PC-3 (cell line): ENCODE results near the gene OLFML2B. TPM values are rescaled to one million over a fixed set of nuclear protein-coding genes. Genes with fewer than 3 reads are reported as not detected.

Source experiments
- ATAC-seq: fragments of 200-7000 bp; cut with Tn5 transposase; 2 replicates; pipeline ENCODE4 v1.9.1; 2020; ENCODE audit warnings: mild to moderate bottlenecking, moderate library complexity
- BruUV-seq: library from RNA; stranded (reverse); fragments of 400-500 nt; replicated peaks from 2 replicates; lab custom pipeline; 2021; lab: Mats Ljungman, UMichigan
- CTCF ChIA-PET: fragments of 300-600 bp; sonication (Branson Sonifier 250); formaldehyde crosslinking; loops from one replicate; lab custom pipeline; 2022; ENCODE audit warnings: antibody characterized with exemption; lab: Charles Lee
- POLR2A ChIA-PET: fragments of 300-600 bp; sonication (Branson Sonifier 250); formaldehyde crosslinking; loops from one replicate; lab custom pipeline; 2022; ENCODE audit warnings: antibody characterized with exemption; ENCODE audit not compliant: unreplicated experiment; lab: Charles Lee
- DNase-seq: peaks from one replicate; pipeline ENCODE4 v3.0.0-alpha.2; 2015
- H2AFZ ChIP-seq: fragments of 300-600 bp; sonication (generic); 2 replicates; pipeline ENCODE4 v1.6.0; 2016; ENCODE audit warnings: antibody characterized with exemption, low read length
- H3F3A ChIP-seq: fragments of 300-600 bp; sonication (generic); one replicate; pipeline ENCODE4 v1.6.0; 2017; ENCODE audit warnings: antibody characterized with exemption, low read length, control low read depth, mild to moderate bottlenecking; ENCODE audit not compliant: unreplicated experiment
- H3K27ac ChIP-seq: fragments of 300-600 bp; sonication (generic); 2 replicates; pipeline ENCODE4 v1.5.1; 2016; ENCODE audit warnings: mild to moderate bottlenecking, low read length
- H3K27me3 ChIP-seq: fragments of 300-600 bp; sonication (generic); 2 replicates; pipeline ENCODE4 v1.6.1; 2016; ENCODE audit warnings: low read length, mixed read lengths
- H3K36me3 ChIP-seq: fragments of 300-600 bp; sonication (generic); 2 replicates; pipeline ENCODE4 v1.6.1; 2016; ENCODE audit warnings: low read depth, mixed run types, low read length, mixed read lengths
- H3K4me1 ChIP-seq: fragments of 300-600 bp; sonication (generic); 2 replicates; pipeline ENCODE4 v1.5.1; 2016; ENCODE audit warnings: low read length; ENCODE audit not compliant: insufficient read depth
- H3K4me2 ChIP-seq: fragments of 300-600 bp; sonication (generic); 2 replicates; pipeline ENCODE4 v1.6.0; 2016; ENCODE audit warnings: low read length
- H3K4me3 ChIP-seq: fragments of 300-600 bp; sonication (generic); 2 replicates; pipeline ENCODE4 v1.5.1; 2016; ENCODE audit warnings: mild to moderate bottlenecking, low read length, mixed read lengths
- H3K79me2 ChIP-seq: fragments of 300-600 bp; sonication (generic); 2 replicates; pipeline ENCODE4 v1.6.1; 2017; ENCODE audit warnings: low read length, mixed read lengths
- H3K9ac ChIP-seq: fragments of 300-600 bp; sonication (generic); 2 replicates; pipeline ENCODE4 v1.6.0; 2016; ENCODE audit warnings: mild to moderate bottlenecking, low read length
- H3K9me2 ChIP-seq: fragments of 300-600 bp; sonication (generic); replicated peaks from 2 replicates; pipeline ENCODE4 v1.6.1; 2016; ENCODE audit warnings: mixed run types, low read length, mixed read lengths
- H3K9me3 ChIP-seq: fragments of 300-600 bp; sonication (generic); 2 replicates; pipeline ENCODE4 v1.6.1; 2016; ENCODE audit warnings: low read length, mixed read lengths
- H4K20me1 ChIP-seq: fragments of 300-600 bp; sonication (generic); 2 replicates; pipeline ENCODE4 v1.6.1; 2016; ENCODE audit warnings: low read length, mixed read lengths
- EZH2 ChIP-seq: fragments of 300-600 bp; sonication (generic); IDR thresholded peaks from one replicate; pipeline ENCODE4 v1.6.1; 2017; ENCODE audit warnings: antibody characterized with exemption, mild to moderate bottlenecking, low read length; ENCODE audit not compliant: unreplicated experiment
- EZH2phosphoT487 ChIP-seq: fragments of 300-600 bp; sonication (generic); IDR thresholded peaks from 2 replicates; pipeline ENCODE4 v1.6.1; 2018; ENCODE audit warnings: mild to moderate bottlenecking, antibody characterized with exemption, low read length, borderline replicate concordance
- intact Hi-C: fragments of 100-400 bp; cut with micrococcal nuclease; formaldehyde crosslinking; loops from 2 replicates; pipeline ENCODE4 v1.9.0; 2023
- total RNA-seq: library from RNA; depleted of rRNA; stranded (reverse); fragments of >200 nt; gene quantifications from 2 replicates; pipeline ENCODE4 v1.2.3, GENCODE V29; 2014
- TF ChIP-seq, protein P1 (sequence below): fragments of 300-600 bp; sonication (generic); conservative IDR thresholded peaks from 2 replicates; pipeline ENCODE4 v1.5.1; 2017; ENCODE audit warnings: antibody characterized with exemption, low read depth, mild to moderate bottlenecking, low read length

The OLFML2B gene
- total RNA-seq, 1 experiment from 2014 or later, result 1.4 TPM

DNA sequence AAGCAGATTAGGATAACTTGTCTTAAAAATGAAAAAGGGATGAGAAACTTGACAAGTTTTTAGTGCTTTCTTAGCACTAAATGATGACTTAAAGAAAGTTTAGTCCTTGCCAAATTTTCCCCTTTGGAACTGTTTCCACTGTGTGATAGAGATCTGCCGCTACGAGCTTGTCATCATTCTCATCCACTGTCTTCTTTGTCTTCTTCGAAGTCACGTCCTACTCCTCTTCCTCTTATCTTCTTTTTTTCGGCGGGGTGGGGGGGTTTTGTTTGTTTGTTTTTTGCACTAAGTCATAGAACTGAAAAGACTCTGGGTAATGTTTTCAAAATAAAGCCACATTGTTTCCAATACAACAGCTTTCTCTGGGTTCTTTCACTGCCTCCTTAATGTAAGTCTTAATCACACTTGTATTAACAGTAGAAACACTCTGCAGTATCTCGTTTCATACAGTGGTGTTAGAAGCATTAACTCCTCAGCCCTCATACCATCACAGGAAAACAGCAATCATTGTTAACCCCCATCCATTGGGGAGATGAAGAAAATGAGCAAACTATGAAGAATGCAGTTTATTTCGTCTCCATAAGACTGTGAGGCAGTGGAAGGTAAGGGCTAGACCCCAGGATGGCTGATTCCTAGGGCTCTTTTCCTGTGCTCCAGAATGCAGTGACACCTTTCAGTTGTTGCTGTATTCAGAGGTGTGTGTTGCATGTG is 81.8 kb downstream of the OLFML2B start:
- Histone ChIP-seq H3K9ac (0 out of 2 replicates have a peak overlapping the region, but pooled peaks have one; percentile 12), H4K20me1 (no peaks in the 10 kb centered on the region), H2AFZ (no peak overlapping the region), H3K4me1 (peaks cover 19% of the 10 kb centered on the region), H3K9me2 (no peaks in the 10 kb centered on the region), H3K79me2 (no peaks in the 10 kb centered on the region), H3K4me2 (peak overlapping the region; percentile 25), H3K27ac (peak overlapping the region; percentile 59), H3K9me3 (no peaks in the 10 kb centered on the region), H3F3A (no peaks in the 10 kb centered on the region), H3K27me3 (no peaks in the 10 kb centered on the region), H3K4me3 (no peak overlapping the region), H3K36me3 (0 out of 2 replicates have a peak, but pooled peaks cover 5% of the 10 kb centered on the region)
- DNase-seq, result no peak
- POLR2A ChIA-PET, result no interaction called here
- ATAC-seq, result no peak
- no TSS peak for BruUV-seq
- intact Hi-C loops, result no loop called here
- no peak for TF ChIP-seq EZH2
- TF ChIP-seq, protein P1, sequence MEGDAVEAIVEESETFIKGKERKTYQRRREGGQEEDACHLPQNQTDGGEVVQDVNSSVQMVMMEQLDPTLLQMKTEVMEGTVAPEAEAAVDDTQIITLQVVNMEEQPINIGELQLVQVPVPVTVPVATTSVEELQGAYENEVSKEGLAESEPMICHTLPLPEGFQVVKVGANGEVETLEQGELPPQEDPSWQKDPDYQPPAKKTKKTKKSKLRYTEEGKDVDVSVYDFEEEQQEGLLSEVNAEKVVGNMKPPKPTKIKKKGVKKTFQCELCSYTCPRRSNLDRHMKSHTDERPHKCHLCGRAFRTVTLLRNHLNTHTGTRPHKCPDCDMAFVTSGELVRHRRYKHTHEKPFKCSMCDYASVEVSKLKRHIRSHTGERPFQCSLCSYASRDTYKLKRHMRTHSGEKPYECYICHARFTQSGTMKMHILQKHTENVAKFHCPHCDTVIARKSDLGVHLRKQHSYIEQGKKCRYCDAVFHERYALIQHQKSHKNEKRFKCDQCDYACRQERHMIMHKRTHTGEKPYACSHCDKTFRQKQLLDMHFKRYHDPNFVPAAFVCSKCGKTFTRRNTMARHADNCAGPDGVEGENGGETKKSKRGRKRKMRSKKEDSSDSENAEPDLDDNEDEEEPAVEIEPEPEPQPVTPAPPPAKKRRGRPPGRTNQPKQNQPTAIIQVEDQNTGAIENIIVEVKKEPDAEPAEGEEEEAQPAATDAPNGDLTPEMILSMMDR, result no peak
- TF ChIP-seq EZH2phosphoT487, result no peak
- CTCF ChIA-PET, result no interaction called here

DNA sequence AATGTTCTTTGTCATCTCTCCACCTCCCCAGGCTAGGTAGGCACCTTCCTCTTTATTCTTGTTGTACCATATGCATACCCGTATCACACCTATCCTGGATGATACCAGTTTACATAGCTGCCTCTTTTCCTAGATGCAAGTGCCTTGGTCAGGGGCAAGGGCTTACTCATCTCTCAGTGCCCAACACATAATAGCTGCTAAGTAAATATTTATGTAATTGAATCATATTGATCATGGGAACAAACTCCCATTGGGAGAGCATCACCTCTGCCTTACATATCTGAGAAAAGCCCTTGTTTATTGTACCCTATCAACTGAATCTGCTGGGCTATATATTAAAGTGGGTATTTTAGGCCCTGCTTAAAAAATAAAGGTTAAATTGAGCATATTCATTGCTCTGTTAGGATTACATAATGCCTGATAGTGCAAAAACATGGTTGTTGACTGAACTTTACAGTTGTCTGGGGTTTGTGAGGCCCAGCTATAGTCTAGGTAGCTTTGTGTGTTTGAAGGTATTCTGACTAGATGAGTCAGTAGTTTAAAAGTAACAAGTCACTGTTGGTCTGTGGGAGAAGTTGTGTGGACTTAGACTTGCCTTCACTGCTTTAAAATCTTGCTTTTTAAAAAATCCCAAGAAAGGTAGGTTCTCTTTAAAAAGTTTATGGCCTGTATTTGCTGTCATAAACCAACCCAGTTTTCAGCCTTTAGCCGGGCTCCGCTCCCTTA is 82.6 kb downstream of the OLFML2B start:
- H3K27ac ChIP-seq, result peak overlapping the region; percentile 59
- peak overlapping the region; percentile 25 for H3K4me2 ChIP-seq
- no peaks in the 10 kb centered on the region for H3K9me2 ChIP-seq
- no peak overlapping the region for H2AFZ ChIP-seq
- H3K9ac ChIP-seq, result 0 out of 2 replicates have a peak overlapping the region, but pooled peaks have one; percentile 12
- peaks cover 26% of the 10 kb centered on the region for H3K4me1 ChIP-seq
- no peak overlapping the region for H3K4me3 ChIP-seq
- DNase-seq (peak; percentile 70), ATAC-seq (peak; percentile 56)
- intact Hi-C loops, result no loop called here
- H3K36me3 ChIP-seq, result 0 out of 2 replicates have a peak, but pooled peaks cover 5% of the 10 kb centered on the region
- no peaks in the 10 kb centered on the region for H3K79me2 ChIP-seq
- no peaks in the 10 kb centered on the region for H3K9me3 ChIP-seq
- no peaks in the 10 kb centered on the region for H4K20me1 ChIP-seq
- CTCF ChIA-PET, result no interaction called here
- POLR2A ChIA-PET, result no interaction called here
- TF ChIP-seq EZH2, result no peak
- TF ChIP-seq, protein P1, result no peak
- no peak for TF ChIP-seq EZH2phosphoT487
- no peaks in the 10 kb centered on the region for H3F3A ChIP-seq
- no TSS peak for BruUV-seq
- no peaks in the 10 kb centered on the region for H3K27me3 ChIP-seq

DNA sequence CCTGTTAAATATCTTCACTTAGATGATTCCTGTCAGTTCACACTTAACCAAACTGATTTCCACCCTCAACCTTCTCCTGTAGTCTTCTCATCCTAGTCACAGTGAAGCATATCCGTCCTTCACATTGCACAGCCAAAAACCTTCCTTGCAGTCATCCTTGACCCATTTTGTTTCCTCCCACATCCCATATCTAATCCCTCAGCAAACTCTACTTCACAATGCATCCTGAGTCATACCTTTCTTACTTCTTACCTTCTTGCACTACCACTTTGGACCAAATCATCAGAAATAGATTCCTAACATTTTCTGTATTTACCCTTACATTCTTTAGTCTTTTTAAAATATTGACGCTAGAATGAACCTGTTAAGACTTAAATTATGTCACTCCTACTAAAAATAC is 86.9 kb downstream of the OLFML2B start:
- H3K9me3 ChIP-seq, result no peaks in the 10 kb centered on the region

More for the DNA sequence above, 86.9 kb downstream of the OLFML2B start:
- Histone ChIP-seq H4K20me1 (no peaks in the 10 kb centered on the region), H3K9ac (no peak overlapping the region), H3K9me2 (no peaks in the 10 kb centered on the region), H3K4me2 (peak overlapping the region; percentile 55), H3K79me2 (no peaks in the 10 kb centered on the region), H3K4me1 (peaks cover 34% of the 10 kb centered on the region), H3K27me3 (no peaks in the 10 kb centered on the region), H3K36me3 (no peaks in the 10 kb centered on the region), H3K4me3 (no peak overlapping the region), H2AFZ (no peak overlapping the region), H3F3A (no peaks in the 10 kb centered on the region), H3K27ac (peak overlapping the region; percentile 56)
- ATAC-seq (peak; percentile 90), DNase-seq (peak; percentile 93)
- intact Hi-C loops, result no loop called here
- POLR2A ChIA-PET, result no interaction called here
- no peak for TF ChIP-seq EZH2
- TF ChIP-seq, protein P1, result no peak
- TF ChIP-seq EZH2phosphoT487, result no peak
- no TSS peak for BruUV-seq
- CTCF ChIA-PET, result no interaction called here
